Breast epithelium (tissue), 3 donors: ENCODE results near the gene LIPJ.

Experiments
- POLR2A ChIP-seq: fragments of 450-650 bp; IDR thresholded peaks from one replicate; pipeline ENCODE4 v1.6.1; 2016; ENCODE audit warnings: antibody characterized with exemption, mild to moderate bottlenecking, moderate library complexity
- POLR2AphosphoS5 ChIP-seq, 3 donors: sonication (generic); formaldehyde crosslinking; IDR thresholded peaks; one replicate each; pipeline ENCODE4 v1.6.1; 2017; ENCODE audit warnings: antibody characterized with exemption in 3 of 3
- TF ChIP-seq, protein P1 (sequence below), 3 donors: fragments of 450-650 bp; IDR thresholded peaks; one replicate each; pipeline ENCODE4 v1.5.1; 2016 to 2017; ENCODE audit warnings: antibody characterized with exemption in 3 of 3, mild to moderate bottlenecking in 3 of 3, moderate library complexity in 3 of 3

DNA sequence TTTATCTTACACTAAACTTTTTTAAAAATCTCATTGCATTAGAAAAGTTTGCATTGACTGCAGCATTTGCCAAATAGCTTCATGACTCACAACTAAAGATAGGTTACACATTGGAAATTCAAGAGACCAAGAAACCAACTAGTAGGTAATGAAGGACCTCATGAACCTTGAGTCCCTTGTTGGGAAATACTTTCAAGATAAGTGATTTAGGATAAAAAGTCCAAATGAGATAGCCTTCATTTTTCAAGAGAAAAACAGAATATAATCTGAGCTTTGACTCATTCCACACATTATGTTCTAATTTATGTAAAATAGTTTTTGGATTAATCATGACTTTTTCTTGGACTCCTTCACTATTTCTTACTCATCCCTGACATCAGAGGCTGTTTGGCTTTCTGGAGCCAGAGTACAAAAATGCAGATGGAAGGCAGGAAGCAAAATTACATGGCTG is 64.6 kb downstream of the LIPJ start:
- TF ChIP-seq POLR2AphosphoS5 (IDR thresholded peaks at IDR 0.05) (no peak), POLR2A (no peak)
- TF ChIP-seq, protein P1, sequence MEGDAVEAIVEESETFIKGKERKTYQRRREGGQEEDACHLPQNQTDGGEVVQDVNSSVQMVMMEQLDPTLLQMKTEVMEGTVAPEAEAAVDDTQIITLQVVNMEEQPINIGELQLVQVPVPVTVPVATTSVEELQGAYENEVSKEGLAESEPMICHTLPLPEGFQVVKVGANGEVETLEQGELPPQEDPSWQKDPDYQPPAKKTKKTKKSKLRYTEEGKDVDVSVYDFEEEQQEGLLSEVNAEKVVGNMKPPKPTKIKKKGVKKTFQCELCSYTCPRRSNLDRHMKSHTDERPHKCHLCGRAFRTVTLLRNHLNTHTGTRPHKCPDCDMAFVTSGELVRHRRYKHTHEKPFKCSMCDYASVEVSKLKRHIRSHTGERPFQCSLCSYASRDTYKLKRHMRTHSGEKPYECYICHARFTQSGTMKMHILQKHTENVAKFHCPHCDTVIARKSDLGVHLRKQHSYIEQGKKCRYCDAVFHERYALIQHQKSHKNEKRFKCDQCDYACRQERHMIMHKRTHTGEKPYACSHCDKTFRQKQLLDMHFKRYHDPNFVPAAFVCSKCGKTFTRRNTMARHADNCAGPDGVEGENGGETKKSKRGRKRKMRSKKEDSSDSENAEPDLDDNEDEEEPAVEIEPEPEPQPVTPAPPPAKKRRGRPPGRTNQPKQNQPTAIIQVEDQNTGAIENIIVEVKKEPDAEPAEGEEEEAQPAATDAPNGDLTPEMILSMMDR (IDR thresholded peaks at IDR 0.05): no peak
